Vagina (tissue), 2 donors: ENCODE data around the gene RHOBTB3. TPM values are rescaled to one million over a fixed set of nuclear protein-coding genes. Genes with fewer than 3 reads are reported as not detected.

Source experiments
- DNase-seq, 2 donors: peaks; one replicate each; pipeline ENCODE4 v3.0.0-alpha.2; 2017; ENCODE audit errors: extremely low spot score in 2 of 2
- H3K27ac ChIP-seq: fragments of 200-600 bp; sonication (generic); one replicate; pipeline ENCODE4 v1.5.1; 2019
- H3K27me3 ChIP-seq: fragments of 200-600 bp; sonication (generic); one replicate; pipeline ENCODE4 v1.5.1; 2019
- H3K36me3 ChIP-seq, 2 donors: fragments of 200-600 bp; sonication (generic); one replicate each; pipeline ENCODE4 v1.5.1; 2017 to 2019
- H3K4me1 ChIP-seq: fragments of 200-600 bp; sonication (generic); one replicate; pipeline ENCODE4 v1.5.1; 2019
- H3K4me3 ChIP-seq, 2 donors: fragments of 200-600 bp; sonication (generic); 1 replicate in 1 of 2; 2 replicates in 1 of 2; pipeline ENCODE4 v1.5.1; 2016 to 2019
- H3K9me3 ChIP-seq: fragments of 200-600 bp; sonication (generic); one replicate; pipeline ENCODE4 v1.5.1; 2019
- POLR2A ChIP-seq, 2 donors: fragments of 450-650 bp; IDR thresholded peaks; one replicate each; pipeline ENCODE4 v1.6.1; 2017; ENCODE audit warnings: antibody characterized with exemption in 2 of 2, mild to moderate bottlenecking in 2 of 2, moderate library complexity in 2 of 2
- POLR2AphosphoS5 ChIP-seq, 2 donors: sonication (generic); formaldehyde crosslinking; IDR thresholded peaks; one replicate each; pipeline ENCODE4 v1.9.0; 2017; ENCODE audit warnings: antibody characterized with exemption in 2 of 2, mild to moderate bottlenecking in 2 of 2, low read depth in 1 of 2; ENCODE audit not compliant: insufficient read depth in 1 of 2
- intact Hi-C: fragments of 100-400 bp; cut with DNase I; formaldehyde crosslinking; loops from one replicate; pipeline ENCODE4 v1.15.1; 2023
- total RNA-seq: library from RNA; depleted of rRNA; stranded (reverse); fragments of >200 nt; gene quantifications from one replicate; pipeline ENCODE4 v1.2.3, GENCODE V29; 2016
- TF ChIP-seq, protein P1 (sequence below), 3 experiments: fragments of 450-650 bp in 2 of 3; fragments of 200-600 bp in 1 of 3; sonication (generic) in 1 of 3; IDR thresholded peaks; one replicate each; pipeline ENCODE4 v1.5.1; 2017 to 2019; ENCODE audit warnings: antibody characterized with exemption in 3 of 3, mild to moderate bottlenecking in 2 of 3, moderate library complexity in 2 of 3

RHOBTB3 gene
- total RNA-seq, 1 donor from 2014 or later: 43.2 TPM

DNA sequence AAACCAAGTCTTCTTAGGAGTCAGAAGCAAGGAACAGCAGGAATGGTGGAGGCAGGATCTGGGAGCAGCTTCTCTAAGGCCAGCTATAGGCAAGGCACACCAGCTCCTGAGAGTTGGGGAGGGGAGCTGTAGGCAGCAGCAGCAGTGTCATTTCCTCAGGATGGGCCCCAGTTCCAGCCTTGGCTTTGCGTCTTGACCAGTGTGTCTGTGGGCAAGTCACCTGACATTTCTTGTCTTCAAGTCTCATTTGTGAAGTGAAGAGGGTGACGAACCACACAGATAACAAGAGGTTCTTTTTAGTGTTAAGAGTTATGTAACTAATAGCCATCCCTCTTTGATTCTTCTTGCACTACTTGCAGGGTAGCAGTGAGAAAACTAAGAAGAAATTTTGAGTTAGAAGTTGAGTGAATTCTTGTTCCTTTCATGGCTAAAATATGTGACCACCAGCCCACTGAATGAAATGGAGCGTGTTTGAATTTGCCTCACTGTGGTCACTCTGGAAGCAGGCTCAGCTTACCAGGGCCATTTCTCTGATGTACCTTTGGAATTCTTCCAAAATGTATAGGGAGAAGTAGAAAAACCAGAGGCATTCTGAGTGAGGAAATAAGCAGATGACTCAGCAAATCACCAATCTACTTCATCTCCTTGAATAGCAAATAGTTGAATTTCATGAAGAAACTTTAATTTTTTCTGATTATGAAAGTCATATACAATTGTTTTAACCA lies 42.4 kb downstream of the RHOBTB3 start:
- DNase-seq: no peak
- Histone ChIP-seq H3K4me1 (no peaks in the 10 kb centered on the region), H3K27ac (no peak overlapping the region), H3K9me3 (no peaks in the 10 kb centered on the region), H3K36me3 (no peaks in the 10 kb centered on the region), H3K27me3 (no peaks in the 10 kb centered on the region), H3K4me3 (no peak overlapping the region)
- intact Hi-C loops: no loop called here
- TF ChIP-seq POLR2A (IDR thresholded peaks at IDR 0.05) (no peak), POLR2AphosphoS5 (IDR thresholded peaks at IDR 0.05; ENCODE audit: insufficient read depth in 1 of 2, low read depth in 1 of 2) (no peak)
- TF ChIP-seq, protein P1, sequence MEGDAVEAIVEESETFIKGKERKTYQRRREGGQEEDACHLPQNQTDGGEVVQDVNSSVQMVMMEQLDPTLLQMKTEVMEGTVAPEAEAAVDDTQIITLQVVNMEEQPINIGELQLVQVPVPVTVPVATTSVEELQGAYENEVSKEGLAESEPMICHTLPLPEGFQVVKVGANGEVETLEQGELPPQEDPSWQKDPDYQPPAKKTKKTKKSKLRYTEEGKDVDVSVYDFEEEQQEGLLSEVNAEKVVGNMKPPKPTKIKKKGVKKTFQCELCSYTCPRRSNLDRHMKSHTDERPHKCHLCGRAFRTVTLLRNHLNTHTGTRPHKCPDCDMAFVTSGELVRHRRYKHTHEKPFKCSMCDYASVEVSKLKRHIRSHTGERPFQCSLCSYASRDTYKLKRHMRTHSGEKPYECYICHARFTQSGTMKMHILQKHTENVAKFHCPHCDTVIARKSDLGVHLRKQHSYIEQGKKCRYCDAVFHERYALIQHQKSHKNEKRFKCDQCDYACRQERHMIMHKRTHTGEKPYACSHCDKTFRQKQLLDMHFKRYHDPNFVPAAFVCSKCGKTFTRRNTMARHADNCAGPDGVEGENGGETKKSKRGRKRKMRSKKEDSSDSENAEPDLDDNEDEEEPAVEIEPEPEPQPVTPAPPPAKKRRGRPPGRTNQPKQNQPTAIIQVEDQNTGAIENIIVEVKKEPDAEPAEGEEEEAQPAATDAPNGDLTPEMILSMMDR (IDR thresholded peaks at IDR 0.05): no peak

DNA sequence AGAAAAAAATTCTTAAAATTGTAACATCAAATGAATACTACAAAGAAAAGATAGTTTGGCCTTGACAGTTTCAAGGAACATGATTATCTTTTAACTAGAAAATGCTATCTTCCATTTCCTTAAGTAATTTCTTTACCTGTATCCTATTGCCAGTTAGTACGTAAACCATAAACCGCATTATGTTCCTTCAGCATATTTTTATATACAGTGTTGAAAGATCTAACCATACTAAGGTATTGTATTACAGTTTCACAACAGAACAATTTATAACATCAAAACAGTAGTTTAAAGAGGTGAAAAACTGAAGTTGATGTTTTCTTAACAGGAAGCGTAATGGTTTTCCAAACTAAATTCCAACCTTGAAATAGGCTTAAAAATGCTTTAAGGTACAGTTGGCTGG lies 46.3 kb downstream of the RHOBTB3 start:
- intact Hi-C loops: loop anchor here (5.0 kb wide), 1 partner anchor 110 kb away; no protein-coding TSS in a partner anchor

DNA sequence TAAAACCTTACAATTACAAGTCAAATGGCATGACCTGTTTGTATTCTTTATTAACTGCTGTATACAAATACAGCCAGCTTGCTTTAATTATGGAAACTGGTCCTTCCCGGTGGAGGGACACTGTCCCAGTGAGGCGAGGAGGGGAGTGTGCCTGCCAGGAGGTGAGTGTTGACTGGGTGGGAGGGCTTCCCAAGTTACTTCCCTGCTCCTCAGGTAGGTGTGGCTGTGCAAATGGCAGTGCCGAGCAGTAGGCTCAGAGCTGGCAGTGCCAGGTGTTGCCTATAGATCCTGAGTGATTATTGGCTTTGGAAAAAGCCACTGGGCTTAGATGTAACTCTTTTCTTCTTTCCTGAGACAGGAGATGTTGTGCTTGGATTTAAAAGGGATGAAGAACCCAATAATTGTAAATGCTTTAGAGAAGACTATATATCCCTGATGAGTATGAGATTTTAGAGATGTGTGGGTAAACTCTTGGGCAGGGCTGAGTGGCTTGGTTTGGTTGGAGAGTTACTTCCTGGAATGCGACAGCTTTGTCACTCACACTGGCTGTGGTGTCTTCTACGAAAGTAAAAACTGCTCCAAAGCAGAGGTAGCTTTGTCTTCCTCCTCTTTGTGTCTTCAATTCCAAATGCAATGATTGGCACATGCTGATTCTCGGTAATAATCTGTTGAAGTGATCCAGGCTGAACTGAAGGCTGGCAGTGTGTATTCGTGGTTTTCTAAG lies 47.7 kb downstream of the RHOBTB3 start:
- TF ChIP-seq, protein P1 (IDR thresholded peaks at IDR 0.05): no peak
- TF ChIP-seq POLR2AphosphoS5 (IDR thresholded peaks at IDR 0.05; ENCODE audit: insufficient read depth in 1 of 2, low read depth in 1 of 2) (no peak), POLR2A (IDR thresholded peaks at IDR 0.05) (no peak)
- Histone ChIP-seq H3K27ac (no peak overlapping the region), H3K4me3 (no peak overlapping the region), H3K36me3 (no peaks in the 10 kb centered on the region), H3K4me1 (peaks cover 6% of the 10 kb centered on the region), H3K9me3 (no peaks in the 10 kb centered on the region), H3K27me3 (no peaks in the 10 kb centered on the region)
- DNase-seq: no peak
- intact Hi-C loops: loop anchor here (5.0 kb wide), 1 partner anchor 112 kb away; no protein-coding TSS in a partner anchor

More for the DNA sequence above, 46.3 kb downstream of the RHOBTB3 start:
- H3K27ac ChIP-seq: no peak overlapping the region
- no peak for TF ChIP-seq POLR2A (IDR thresholded peaks at IDR 0.05)
- no peak for TF ChIP-seq POLR2AphosphoS5 (IDR thresholded peaks at IDR 0.05; ENCODE audit: insufficient read depth in 1 of 2, low read depth in 1 of 2)
- TF ChIP-seq, protein P1 (IDR thresholded peaks at IDR 0.05): no peak
- no peaks in the 10 kb centered on the region for H3K27me3 ChIP-seq
- H3K9me3 ChIP-seq: no peaks in the 10 kb centered on the region
- H3K4me1 ChIP-seq: peaks cover 6% of the 10 kb centered on the region
- no peak overlapping the region for H3K4me3 ChIP-seq
- no peaks in the 10 kb centered on the region for H3K36me3 ChIP-seq
- no peak for DNase-seq

DNA sequence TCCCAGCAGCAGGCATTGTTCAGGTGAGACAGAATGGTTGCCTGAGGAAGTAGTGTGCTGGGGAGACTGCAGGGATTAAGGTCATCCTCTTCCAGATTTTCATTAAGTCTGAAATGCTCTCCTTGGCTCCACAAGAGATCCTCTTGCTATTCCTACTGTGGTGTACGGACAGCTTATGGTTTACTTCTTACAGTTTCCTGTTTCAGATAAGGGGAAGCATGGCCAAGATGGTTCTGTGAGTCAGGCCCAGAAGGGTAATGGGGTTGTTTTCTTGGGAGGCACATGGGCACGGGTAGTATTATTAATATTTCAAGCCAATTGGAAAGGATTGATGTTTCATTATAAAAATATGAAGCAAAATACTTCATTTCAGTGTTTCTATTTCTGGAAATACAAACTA lies 48.5 kb downstream of the RHOBTB3 start:
- TF ChIP-seq POLR2A (IDR thresholded peaks at IDR 0.05): no peak
- TF ChIP-seq, protein P1 (IDR thresholded peaks at IDR 0.05): no peak
- no peak for TF ChIP-seq POLR2AphosphoS5 (IDR thresholded peaks at IDR 0.05; ENCODE audit: insufficient read depth in 1 of 2, low read depth in 1 of 2)
- no peak for DNase-seq

More for the DNA sequence above, 48.5 kb downstream of the RHOBTB3 start:
- no peaks in the 10 kb centered on the region for H3K36me3 ChIP-seq
- H3K4me1 ChIP-seq: peaks cover 6% of the 10 kb centered on the region
- no peaks in the 10 kb centered on the region for H3K27me3 ChIP-seq
- intact Hi-C loops: loop anchor here (2.0 to 5.0 kb wide), 2 partner anchors 67 to 112 kb away; no protein-coding TSS in a partner anchor
- H3K4me3 ChIP-seq: no peak overlapping the region
- H3K27ac ChIP-seq: no peak overlapping the region
- H3K9me3 ChIP-seq: no peaks in the 10 kb centered on the region
